Stimulated activated CD4-positive, alpha-beta T cell treated with anti-CD3 and anti-CD28 coated beads, Interleukin-2, amount 100 ng/mL, for 4 hours (primary cell): Measurements from ENCODE around the gene RIMBP2.
"Not testable (repeated sequence)": the region's sequence is repeated elsewhere in the genome, so short reads cannot be mapped to it uniquely, and the experiment has no call there.

Experiments used
- DNase-seq: peaks from one replicate; pipeline ENCODE4 v3.0.0-alpha.2; 2020; ENCODE audit warnings: low read depth

Gene RIMBP2

DNA sequence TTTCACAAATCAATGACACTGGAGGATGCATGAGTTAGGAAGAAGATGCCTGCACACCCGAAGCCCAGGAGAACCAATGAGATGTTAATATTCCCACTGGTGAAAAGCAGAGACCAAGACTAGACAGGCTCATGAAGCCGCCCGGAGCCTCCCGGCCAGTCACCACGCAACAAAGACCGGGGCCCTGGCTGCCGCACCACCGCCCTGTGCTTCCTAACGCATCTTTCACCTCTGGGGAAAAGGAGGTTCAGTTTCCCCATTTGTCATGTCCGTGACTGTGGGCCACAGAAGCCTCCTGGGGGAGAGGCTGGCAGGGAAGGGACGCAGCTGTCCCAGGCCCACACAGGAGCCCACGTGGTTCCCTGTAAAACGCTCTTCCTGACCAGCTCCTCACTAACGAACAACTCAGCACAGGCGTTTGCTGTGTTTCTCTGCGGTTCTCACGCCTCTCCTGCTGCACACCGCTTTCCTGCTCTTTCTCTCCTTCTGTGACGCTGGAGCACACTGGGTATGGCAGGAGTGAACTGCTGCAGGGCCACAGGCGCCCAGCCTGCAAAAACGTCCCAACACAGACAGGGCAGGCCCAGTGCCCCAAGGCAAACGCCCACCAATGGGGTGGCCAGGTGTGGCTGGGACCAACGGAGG lies 10.8 kb downstream of the RIMBP2 start:
- DNase-seq = no peak

DNA sequence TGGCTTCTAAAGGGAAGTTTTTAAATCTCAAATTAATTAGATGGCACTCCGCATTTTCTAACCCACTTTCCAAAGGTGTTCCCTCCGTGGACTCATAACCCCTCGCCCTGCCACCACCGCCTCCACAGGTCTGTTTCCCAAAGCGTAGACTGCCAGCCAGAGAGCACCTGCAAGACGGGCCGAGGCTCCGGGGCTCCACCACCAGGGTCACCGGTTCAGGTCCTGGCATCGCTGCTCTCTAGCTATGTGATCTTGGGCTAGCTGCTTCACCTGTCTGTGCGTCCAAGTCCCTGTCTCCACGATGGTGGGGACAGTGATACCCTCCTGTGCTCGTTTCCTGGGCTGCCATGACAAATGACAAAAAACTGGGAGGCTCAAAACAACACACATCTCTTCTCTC lies 11.5 kb downstream of the RIMBP2 start:
- no peak for DNase-seq

DNA sequence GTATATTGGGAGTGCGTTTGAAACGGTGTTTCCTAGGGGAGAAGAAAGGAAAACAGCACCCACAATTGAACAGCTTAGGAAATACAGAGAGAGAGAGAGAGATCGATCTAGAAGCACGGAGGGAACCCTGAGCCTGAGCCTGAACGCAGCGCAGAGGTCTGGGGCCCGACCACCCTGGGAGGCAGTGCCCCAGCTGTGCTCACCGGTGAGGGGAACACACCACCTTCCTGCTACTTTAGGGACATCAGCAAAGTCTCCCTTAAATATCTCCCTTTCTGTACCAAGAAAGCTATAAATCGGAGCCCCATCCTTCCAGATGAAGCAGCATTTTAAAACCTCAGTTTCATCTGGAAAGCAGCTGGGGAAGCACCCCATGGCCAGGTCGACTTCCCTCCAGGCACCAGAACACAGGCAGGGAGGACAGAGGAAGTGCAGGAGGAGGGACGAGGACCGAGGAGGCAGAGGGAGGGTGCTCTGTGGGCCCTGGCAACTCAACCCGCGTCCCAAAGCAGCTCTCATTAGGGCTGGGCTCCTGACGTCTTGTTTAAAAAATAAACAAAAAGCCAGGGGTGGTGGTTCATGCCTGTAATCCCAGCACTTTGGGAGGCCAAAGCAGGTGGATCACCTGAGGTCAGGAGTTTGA lies 12.2 kb downstream of the RIMBP2 start:
- DNase-seq = no peak

DNA sequence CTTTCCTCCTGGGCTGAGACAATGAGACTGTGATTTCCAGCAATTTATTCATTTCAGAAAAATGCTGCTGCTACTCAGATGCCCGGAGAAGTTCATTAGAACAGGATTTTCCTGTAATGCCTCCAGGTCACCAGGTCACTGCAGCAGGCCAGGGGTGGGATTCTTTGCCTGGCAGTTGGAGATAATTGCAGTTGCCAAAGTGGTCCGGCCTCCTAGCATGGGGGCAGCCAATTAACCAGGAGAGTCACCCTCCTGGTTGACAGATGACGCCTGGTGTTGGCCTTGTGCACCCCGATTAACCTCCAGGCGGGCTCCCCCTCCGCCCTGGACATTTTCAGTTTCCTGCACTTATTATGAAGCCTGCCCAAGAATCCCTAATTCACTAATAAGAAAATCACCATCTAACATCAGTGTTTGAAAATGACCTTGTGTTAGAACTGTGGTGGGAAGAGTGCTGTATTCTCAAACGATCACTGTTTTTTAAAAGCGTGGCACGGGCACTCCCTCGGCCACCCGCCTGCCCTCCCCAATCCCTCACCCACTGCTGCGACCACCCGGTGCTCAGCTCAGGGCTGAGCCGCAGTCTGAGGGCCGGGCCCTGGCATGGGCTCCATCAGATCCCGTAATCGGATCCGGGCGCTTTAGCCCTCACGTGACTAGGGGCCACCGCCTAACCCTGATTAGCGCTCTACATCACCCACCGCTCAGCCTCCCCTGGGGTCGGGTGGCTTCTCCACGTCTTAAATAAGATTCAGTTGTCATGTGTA lies 12.9 kb downstream of the RIMBP2 start:
- no peak for DNase-seq

DNA sequence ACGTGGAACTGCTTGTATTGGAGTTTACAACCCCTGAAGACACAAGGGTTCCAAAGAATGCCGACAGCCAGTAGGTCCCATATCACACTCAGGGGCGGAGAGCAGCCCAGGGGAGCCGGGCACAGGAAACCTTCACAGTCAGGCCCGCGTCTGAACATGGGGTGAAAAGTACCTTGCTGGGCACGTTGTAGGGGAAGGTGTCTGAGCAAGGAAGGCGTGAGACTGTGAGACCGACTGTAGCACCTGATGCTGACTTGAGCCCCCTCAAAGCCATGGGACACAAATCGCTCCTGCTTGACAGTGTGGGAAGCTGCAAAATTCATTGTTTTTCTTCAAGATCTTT lies 14.7 kb downstream of the RIMBP2 start:
- DNase-seq = no peak

DNA sequence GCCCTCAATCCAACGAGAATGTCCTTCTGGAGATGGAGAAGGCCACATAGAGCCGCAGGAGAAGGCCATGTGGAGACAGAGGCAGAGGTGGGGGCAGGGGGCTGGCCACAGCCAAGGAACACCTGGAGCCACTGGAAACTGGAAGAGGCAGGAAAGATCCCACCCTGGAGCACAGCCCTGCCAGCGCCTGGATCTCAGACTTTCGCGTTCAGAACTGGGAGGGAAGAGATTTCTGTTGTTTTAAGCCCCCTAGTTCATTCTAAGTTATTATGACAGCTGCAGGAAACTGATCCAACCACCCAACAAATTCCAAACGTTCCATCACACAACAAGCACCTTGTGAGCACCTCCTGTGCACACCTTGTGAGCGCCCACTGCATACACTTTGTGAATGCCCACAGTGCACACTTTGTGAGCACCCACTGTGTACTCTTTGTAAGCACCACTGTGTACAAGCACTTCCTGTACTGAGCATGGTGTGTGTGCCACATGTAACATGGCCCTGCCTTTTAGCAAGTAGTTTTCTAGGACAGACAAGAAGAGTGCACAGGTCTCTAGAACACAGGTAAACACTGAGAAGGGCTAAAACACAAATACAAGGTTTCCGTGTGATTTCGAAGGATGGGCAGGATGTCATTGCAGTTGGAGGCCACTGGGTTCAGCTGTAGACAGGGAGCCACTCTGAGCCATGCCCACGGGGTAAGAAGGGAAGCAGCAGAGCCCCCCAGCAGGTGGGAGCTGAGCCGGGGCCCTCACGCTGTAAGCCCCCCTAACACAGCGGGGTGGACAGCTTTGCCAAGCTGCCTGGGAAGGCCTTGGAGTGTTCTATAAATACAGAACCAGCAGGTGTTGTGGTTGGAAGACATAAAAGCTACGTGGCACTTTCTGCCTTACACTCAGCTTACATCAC lies 15.4 kb downstream of the RIMBP2 start:
- no peak for DNase-seq

DNA sequence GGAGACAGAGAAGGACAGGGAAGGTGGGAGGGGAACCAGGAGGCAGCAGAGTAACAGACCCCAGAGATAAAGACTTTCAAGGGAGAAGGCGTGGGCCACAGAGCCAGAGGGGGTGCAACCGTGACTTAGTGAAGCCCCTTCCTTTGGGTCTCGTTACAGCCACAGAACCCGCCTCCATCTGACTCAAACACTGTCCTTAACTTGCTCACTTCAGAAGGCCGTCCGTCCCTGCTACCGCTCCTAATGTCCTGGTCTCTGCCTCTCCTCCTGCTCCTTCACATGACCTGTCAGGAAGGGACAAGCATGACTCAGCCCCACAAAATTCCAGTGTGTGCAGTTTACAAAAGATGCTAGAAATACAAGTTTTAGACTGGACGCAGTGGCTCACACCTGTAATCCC lies 18.0 kb downstream of the RIMBP2 start:
- DNase-seq = no peak

DNA sequence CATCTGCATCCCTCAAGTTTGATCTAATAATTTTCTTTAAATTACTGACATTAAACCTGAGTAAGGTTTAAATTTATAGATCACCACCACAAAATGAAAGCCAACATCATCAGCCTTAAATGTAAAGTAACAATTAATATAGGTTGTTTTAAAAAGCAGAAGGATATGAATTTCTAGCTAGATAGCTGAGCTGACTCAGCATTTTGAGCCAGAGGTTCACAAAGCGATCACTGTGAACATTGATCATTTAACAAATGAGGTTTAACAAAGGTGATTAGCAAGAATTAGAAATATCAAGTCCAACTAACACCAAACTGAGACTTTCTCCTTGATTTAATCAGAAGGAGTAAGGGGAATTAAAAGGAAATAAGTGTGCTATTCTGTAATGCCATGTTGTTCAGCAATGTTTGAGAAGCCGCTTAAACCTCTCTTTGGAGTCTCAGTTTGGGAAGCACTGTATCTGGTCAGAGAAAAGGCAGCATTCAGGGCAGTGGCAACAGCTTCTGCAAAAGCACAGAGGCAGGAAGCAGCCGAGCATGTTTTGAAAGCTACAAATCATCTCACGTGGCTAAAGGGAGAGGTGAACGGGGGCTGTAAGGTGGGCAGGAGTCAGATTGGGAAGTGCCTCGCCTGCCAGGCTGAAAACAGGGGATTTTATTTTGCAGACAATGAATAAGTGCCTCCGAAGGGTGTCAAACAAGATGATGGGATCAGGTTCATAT lies 19.6 kb downstream of the RIMBP2 start:
- DNase-seq = no peak

DNA sequence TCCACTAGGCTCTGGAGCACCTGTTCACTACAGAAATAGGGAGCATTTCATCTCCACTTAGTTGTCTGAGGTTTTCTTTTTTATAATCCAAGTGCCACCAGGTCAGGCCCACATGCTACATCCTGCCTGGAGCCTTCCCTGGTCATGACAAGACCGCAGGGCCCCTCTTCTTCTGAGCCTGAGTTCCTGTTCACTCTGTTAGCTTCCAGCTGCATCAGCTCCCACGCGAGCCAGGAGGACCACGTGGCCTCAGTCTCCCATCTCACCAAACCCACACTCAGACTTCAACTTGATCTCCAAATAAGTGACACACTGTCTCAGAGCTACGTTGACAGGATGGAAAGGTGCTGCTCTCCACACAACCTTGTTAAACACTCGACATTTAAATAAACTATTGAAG lies 21.0 kb downstream of the RIMBP2 start:
- DNase-seq = no peak

DNA sequence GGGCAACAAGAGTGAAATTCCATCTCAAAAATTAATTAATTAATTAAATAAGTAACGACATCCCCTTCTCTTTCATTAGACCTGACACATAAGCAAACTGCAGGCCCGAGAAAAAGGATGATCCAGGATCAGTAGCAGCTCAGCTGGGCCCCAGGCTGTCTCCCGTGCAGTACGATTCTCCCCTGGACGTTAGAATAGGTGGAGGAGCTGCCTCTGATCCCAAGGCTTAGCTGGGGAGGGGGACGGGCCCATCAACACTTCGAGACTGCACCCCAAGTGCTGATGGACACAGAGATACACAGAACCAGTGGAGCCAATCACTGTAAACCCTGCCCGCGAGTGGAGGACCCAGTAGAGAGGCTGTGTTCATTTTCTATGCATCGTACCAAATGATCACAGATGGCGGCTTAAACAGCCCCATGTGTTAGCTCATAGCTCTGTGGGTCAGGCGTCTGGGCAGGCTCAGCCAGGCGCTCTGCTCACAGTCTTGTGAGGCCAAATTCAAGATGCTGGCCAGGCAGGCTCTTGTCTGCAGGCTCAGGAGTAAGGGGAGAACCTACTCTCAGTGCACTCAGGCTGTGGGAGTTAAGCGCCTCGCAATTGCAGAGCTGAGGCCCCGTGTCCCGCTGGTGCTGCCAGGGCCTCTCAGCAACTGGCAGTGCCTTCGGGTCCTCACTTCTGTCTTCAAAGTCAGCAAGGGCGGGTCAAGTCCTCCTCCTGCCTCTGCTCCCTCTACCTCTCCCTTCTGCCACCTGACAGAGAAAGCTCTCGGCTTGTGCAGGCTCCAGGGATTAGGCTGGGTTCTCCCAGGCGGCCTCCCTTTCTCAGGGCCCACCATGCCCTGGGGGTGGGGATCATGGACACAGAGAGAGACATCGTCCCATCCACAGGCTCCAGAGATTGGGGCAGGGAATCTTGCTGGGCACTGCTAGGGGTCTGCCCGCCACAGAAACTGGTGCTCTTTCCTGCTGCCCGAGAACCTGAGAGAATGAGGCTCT lies 26.4 kb downstream of the RIMBP2 start:
- no peak for DNase-seq

DNA sequence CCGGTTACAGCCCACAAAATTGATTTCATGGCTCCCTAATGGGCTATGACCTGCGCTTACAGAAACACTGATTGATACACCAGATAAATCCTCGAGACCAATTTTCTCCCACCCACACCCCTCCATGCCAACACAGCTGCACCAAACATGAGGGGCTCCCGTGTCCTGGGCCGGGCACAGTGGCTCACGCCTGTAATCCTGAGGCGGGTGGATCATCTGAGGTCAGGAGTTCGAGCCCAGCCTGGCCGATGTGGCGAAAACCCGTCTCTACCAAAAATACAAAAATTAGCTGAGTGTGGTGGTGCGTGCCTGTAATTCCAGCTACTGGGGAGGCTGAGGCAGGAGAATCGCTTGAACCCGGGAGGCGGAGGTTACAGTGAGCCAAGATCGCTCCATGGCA lies 27.1 kb downstream of the RIMBP2 start:
- DNase-seq = not testable (repeated sequence)

DNA sequence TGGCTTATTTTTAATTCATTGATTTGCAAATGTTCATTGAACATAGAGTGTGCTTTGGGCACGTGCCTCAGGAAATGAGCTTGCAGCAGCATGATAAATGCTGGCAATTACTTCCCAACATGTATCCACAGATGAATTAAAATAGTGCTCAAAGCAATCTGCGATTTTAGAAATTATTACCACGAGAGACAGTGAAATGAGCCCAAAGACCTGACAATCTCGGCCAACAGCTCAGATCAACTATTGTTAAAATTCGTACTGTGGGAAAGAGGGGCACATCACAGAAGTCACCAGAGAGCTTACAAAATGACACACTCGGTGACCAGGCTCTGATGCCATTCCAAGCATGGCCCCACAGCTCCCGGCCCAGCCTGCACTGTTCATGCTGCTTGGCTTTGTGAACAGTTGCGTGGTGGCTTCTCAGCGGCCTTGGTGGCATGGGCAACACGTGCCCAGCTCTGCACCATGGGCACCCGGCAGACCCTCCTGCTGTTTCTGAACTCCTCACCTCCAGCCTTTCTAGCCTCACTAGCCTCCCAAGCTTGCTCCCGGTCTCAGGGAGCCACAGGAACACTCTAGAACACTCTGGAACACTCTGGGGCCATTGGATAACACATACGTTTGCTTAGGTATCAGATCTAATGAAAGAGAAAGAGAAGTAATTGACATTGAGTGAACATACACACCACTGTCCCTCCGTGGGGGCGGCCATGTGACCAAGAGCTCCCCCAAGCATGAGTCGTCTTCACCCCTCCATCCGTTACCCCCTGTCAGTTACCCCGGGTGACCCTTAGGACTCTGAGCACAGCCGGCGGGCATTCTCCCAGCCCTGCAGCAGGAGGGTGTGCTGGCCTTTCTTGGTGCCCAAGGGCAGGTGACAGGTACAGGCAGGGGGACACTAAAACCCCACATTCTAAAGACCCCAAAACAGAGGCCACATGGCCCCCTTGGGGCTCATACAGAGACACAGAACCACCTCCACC lies 28.0 kb downstream of the RIMBP2 start:
- DNase-seq = no peak

DNA sequence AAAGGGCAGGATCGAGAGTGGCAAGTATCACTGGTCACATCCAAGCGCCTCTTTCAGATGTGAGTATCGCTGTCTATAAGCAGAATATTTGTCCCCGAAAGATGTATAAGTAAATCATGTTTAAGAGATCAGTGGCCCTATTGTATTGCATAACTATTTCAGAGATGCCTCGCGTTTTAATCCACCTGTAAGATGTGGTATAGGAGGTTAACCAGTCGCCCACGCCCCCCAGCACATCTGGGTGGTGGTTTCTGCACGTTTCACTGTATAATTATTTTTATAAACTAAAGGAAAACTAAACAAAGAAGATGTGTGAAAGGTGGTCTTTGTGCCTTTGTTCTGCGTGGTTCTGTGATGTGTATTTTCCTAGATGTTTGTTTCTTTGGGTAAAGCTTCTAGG lies 28.9 kb downstream of the RIMBP2 start:
- no peak for DNase-seq

DNA sequence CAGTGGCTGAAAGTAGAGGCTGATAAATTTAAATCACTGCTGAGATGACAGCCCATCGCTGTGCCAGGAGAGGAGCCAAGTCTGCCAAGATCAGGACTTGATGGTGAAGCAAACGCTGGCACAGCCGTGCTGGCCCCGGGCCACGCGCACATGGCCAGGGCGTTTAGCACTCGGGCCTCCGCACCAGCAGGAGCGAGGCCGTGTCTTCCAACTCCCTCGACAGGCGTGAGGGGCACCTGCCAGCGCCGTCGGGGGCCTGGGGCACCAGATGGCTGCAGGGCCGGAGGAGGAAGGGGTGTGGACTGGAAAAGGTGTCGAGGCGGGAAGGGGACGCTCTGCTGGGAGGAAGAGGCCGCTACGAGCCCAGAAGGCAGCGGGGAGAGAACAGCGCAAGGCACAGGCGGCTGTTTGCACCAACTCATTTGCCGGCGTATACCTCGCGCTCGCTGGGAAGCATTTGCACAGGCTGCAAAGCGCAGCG lies 29.5 kb downstream of the RIMBP2 start:
- DNase-seq = no peak

DNA sequence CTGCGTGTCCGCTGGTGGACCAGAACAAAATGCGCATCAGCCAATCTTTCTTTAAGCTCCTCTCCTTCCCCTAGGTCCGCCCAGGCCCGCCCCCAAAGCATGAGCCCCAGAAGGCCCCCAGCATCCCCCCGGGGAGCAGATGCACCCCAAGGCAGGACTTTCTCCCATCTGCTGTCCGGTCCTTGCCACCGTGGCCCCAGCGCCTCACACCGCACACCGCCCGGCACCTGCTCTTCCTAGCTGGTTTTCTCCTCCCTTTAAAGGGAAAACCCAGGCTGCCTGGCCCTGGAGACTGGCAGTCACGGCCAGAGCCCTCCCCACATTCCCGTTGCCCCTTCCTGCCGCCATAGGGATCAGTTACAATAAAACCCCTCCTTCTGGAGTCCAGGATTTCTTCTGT lies 30.2 kb downstream of the RIMBP2 start:
- DNase-seq = no peak

DNA sequence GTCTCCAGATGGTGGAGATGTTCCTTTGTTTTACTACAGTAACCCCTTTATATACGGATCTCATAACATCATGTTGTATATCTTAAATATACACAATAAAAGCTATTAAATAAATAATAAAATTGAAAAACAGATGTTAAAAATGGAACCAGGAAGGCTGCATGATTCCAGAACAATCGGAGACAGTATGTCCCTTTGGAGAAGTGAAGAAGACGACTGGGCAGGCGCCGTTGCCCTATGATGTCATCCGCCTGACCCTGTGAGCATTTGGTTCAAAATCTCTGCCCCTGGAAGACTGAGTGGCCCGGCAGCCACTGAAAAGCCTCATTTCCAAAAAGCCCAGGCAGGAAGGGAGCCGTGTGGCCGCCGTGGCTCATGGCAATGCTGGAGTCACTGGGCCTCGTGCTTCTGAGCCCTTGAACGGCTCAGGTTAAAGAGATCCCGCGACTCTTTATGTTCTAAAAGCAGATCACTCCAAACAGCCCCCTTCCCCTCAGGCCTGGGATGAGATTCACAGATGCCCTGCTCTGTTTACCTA lies 30.8 kb downstream of the RIMBP2 start:
- DNase-seq = no peak

DNA sequence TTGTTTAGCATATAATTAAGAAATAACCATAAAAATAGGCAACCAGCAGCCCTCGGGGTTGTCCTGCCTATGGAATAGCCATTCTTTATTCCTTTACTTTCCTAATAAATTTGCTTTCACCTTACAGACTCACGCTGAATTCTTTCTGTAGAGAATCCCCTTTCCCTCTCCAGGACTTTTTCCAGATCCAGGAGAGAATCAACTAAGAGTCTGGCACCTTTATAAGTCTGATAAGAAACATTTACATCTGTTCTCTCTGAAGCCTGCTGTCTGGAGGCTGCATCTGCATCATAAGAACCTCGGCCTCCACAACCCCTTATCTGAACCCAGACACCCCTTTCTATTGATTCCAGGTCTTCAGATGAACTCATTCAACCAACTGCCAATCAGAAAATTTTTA lies 32.3 kb downstream of the RIMBP2 start:
- no peak for DNase-seq

DNA sequence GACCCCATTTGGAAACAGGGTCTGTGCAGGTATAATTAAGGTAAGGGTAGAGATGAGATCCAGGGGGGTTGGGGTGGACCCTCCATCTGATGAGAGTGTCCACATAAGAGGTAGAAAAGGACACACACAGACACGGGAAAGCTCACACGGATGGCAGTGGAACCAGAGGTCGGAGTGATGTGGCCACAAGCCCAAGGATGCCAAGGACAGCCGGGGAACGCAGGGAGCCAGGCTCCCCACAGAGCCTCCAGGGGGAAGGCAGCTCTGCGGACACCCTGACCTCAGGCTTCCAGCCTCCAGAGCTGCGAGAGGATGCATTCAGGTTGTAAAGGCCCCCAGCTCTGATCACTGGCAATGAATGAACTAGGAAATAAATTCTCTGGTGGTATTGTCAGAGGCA lies 33.0 kb downstream of the RIMBP2 start:
- no peak for DNase-seq

DNA sequence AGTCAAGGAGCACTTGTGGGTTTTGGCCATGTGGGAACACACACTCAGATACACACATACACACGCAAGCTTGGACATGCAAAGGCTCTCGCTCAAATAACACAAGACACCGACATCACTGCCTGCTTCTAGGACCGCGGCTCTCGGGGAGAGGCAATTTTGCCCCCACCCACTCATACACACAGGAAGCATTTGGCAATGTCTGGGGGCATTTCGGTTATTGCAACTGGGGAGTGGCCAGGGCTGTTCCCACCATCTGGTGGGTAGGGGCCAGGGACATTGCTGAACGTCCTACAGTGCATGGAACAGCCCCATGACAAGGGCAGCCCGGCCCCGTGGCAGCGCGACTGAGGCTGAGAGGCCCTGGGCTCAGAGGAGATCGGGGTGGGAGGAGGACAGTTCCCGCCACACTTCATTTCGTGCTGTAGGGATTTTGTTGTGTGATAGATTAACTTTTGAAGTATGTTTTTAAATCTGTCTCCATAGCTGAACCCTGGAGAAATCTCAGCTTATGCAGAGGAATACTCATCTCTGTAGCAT lies 35.6 kb downstream of the RIMBP2 start:
- no peak for DNase-seq
